DLD1 (cell line): Measurements from ENCODE around the gene AGFG1.
"Not testable (repeated sequence)": the region's sequence is repeated elsewhere in the genome, so short reads cannot be mapped to it uniquely, and the experiment has no call there.

Experiments
- in situ Hi-C: cut with HindIII; loops from 2 replicates; pipeline ENCODE4 v1.10.0; 2017; ENCODE audit warnings: low sequenced_read_pairs

AGFG1 gene

GRCh38 chr2:227497158-227497557 lies 25.2 kb downstream of the AGFG1 start:
- in situ Hi-C loops: no loop called here

GRCh38 chr2:227499627-227500300 lies 27.8 kb downstream of the AGFG1 start:
- in situ Hi-C loops: no loop called here

GRCh38 chr2:227500301-227500630 lies 28.3 kb downstream of the AGFG1 start:
- in situ Hi-C loops: no loop called here

GRCh38 chr2:227503433-227504406 lies 31.8 kb downstream of the AGFG1 start:
- in situ Hi-C loops: no loop called here

- in situ Hi-C loops: no loop called here
Observed at GRCh38 chr2:227504700-227505099, 32.7 kb downstream of the AGFG1 start.

- in situ Hi-C loops: no loop called here
Observed at GRCh38 chr2:227506456-227506855, 34.5 kb downstream of the AGFG1 start.

GRCh38 chr2:227507963-227508362 lies 36.0 kb downstream of the AGFG1 start:
- in situ Hi-C loops: no loop called here

- in situ Hi-C loops: no loop called here
Observed at GRCh38 chr2:227509076-227509475, 37.1 kb downstream of the AGFG1 start.

GRCh38 chr2:227509824-227510619 lies 38.1 kb downstream of the AGFG1 start:
- in situ Hi-C loops: no loop called here

GRCh38 chr2:227510620-227510958 lies 38.6 kb downstream of the AGFG1 start:
- in situ Hi-C loops: no loop called here

- in situ Hi-C loops: no loop called here
Observed at GRCh38 chr2:227511239-227511930, 39.4 kb downstream of the AGFG1 start.

- in situ Hi-C loops: no loop called here
Observed at GRCh38 chr2:227511955-227512354, 40.0 kb downstream of the AGFG1 start.

- in situ Hi-C loops: no loop called here
Observed at GRCh38 chr2:227513113-227513512, 41.2 kb downstream of the AGFG1 start.

- in situ Hi-C loops: no loop called here
Observed at GRCh38 chr2:227515742-227516141, 43.8 kb downstream of the AGFG1 start.

GRCh38 chr2:227517724-227518123 lies 45.8 kb downstream of the AGFG1 start:
- in situ Hi-C loops: no loop called here

GRCh38 chr2:227518278-227518865 lies 46.4 kb downstream of the AGFG1 start:
- in situ Hi-C loops: not testable (repeated sequence)

- in situ Hi-C loops: not testable (repeated sequence)
Observed at GRCh38 chr2:227521178-227521577, 49.2 kb downstream of the AGFG1 start.

GRCh38 chr2:227524665-227525064 lies 52.7 kb downstream of the AGFG1 start:
- in situ Hi-C loops: no loop called here

GRCh38 chr2:227527351-227527750 lies 55.4 kb downstream of the AGFG1 start:
- in situ Hi-C loops: no loop called here

GRCh38 chr2:227528803-227529202 lies 56.8 kb downstream of the AGFG1 start:
- in situ Hi-C loops: no loop called here
